Right ventricle myocardium inferior (tissue), 1 donor: ENCODE measurements around the gene PTPN13. TPM values are rescaled to one million over a fixed set of nuclear protein-coding genes. Genes with fewer than 3 reads are reported as not detected.

Experiments used
- ATAC-seq: fragments of 200-7000 bp; cut with Tn5 transposase; one replicate; pipeline ENCODE4 v1.9.1; 2020; ENCODE audit warnings: mild to moderate bottlenecking, moderate library complexity
- DNase-seq: peaks from one replicate; pipeline ENCODE4 v3.0.0; 2021; ENCODE audit errors: missing footprints
- intact Hi-C: fragments of 100-400 bp; cut with DNase I; formaldehyde crosslinking; loops from one replicate; pipeline ENCODE4 v1.11.0; 2022
- total RNA-seq: library from RNA; stranded (reverse); fragmentation: NEBNext Ultra II Directional; extraction: Animal tissue kit (Norgen Biotek cat#: 25700); gene quantifications from one replicate; pipeline ENCODE4 v1.2.1, GENCODE V29; 2021
- donor health status: DM: no; HTN: yes; CAD: no; lungs with severe emphysema.

The PTPN13 gene
- total RNA-seq, 1 donor from 2014 or later: 4.5 TPM

DNA sequence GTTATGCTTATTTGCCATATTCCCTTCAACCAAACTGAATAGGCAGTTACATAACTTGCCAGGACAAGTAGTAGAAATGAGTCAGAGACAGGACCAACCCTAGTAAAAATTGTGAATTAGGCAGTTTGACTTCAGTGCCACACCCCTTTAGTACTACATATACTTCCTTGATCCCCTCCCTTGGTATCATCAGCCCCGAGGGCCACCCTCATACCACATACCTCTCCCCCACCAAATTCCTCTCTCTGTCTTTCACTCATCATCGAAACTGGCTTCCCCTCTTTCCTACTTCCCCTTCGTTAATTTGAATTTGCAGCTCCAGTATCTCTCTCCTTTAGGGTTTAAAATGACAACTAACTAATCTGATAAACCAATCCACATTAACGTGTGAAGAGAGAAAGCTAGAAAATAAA, 7.9 kb upstream of the PTPN13 start:
- peak; percentile 62 for ATAC-seq
- intact Hi-C loops: no loop called here
- DNase-seq: no peak

DNA sequence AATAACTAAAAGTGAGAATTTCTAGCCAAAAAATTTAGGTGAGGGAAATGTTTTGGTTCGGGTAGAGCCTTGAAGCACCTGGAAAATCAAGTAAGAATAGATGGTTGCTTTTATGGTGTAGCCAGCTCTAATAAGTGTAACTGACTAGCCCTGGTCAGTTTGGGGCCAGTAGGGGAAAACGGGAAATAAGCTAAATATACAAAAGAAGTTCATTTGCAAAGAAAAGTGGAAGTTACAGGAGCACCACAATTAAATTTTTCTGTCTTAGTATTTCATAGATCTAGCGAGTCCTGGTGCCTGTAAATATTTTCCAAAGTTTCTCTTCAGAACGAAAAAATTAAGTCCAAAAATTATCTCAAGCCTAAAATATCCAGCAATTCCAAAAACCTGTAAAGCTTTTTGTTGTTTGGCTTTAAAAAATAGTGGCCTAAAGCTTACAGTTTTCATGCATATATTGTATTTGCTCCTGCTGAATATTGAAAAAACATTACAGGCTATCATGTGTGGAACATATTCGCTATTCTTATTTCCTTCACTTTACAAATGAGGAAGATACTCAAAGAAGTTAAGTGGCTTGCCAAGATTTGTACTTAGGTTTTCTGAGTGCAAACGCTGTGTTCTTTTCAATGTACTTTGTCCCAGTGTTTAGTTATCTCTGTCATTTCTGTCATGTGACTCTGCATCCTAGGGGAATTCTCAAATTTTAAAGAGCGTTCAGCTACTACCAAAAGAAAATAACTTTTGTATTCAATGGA, 7.3 kb upstream of the PTPN13 start:
- no peak for DNase-seq
- ATAC-seq: no peak
- intact Hi-C loops: no loop called here

DNA sequence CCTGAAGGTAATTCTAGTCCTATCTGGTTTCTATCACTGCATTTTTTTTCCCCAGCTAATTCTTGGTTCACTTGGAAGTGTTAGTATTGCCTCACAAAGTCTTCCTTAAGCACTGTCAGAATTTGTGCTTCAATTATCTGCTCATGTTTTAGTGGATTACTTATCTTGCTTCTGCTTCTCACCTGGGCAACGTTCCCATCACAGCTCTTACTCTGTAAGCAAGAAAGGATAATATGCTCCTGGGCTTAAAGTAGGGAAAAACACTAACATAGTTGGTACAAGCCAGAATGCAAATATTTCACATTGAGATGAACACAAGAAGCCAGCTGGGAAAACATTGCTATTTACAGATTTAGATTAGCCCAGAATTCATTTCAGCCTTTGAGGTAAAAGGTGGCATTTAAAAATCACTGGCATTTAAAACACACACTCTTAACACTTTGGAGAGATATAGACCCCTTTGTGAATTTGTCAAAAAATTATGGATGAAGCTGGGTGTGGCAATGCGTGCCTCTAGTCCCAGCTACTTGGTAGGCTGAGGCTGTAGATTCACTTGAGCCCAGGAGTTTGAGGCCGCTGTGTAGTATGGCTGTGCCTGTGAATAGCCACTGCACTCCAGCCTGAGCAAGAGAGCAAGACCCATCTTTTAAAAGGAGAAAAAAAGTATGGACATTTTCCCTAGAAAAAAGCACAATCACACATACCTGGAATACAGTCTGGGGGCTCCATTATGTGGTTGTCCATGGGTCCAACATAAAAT, 6.6 kb upstream of the PTPN13 start:
- intact Hi-C loops: no loop called here
- DNase-seq (no peak), ATAC-seq (no peak)

GRCh38 chr4:86592553-86593249, 1.4 kb upstream of the PTPN13 start:
- intact Hi-C loops: no loop called here
- DNase-seq (no peak), ATAC-seq (no peak)

DNA sequence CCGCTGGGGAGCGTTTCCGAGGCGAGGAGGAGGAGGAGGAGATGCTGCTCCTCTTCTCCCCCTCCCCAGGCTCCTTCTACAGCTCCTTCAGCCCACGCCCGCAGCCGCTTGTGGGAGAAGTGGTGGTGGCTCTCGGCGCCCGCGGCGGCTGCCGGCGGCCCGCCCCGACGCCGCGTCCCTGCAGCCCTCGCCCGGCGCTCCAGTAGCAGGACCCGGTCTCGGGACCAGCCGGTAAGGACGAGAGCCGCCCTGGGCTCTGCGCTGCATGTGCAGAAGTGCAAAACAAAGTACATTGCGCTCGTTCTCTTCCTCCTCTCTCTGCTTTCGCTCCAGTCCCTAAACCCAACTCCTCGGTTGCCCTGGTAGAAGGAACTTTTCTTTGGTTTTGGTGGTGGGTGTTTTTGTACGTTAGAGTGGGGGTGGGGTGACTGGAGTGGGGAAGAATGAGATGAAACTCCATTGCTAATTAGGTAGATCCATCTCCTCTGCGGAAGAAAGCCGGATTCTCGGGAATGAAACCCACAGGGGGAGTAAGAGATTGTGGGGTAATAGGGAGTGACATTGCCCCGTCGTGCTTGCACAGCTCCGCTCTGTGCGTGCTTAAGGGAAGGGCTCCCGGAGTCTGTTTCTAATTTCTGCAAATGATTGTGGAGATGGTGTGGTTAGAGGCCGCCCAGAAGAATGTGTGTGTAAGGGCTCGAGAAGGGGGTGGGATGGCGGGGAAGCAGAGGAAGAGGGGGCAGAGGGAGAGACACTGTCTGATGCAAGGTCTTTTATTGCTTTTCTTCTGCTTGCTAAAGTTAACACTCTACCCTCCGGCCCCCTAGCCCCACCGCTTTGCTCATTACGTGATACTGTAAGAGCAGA, 677 bp downstream of the PTPN13 start:
- DNase-seq: peak; percentile 75
- intact Hi-C loops: no loop called here
- peak; percentile 56 for ATAC-seq

DNA sequence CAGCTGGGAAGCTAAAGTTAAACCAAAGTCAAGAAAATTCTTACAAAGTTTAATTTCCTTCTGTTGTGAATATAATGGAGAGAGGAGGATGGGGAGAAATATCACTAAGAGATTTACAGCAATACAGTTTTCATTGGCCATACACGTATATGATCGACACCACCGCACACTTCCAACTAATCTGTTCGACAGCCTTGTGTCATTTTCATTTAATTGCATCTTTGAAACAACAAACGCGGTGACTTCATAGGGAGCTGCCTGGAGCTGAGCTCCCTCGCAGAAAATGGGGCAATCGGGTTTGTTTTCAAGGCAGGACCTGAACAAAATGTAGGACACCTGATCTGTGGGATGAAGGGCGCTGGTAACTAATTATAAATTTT, 1.3 kb downstream of the PTPN13 start:
- no peak for ATAC-seq
- intact Hi-C loops: no loop called here
- no peak for DNase-seq

GRCh38 chr4:86596807-86597206, 2.7 kb downstream of the PTPN13 start:
- ATAC-seq: no peak
- intact Hi-C loops: no loop called here

DNA sequence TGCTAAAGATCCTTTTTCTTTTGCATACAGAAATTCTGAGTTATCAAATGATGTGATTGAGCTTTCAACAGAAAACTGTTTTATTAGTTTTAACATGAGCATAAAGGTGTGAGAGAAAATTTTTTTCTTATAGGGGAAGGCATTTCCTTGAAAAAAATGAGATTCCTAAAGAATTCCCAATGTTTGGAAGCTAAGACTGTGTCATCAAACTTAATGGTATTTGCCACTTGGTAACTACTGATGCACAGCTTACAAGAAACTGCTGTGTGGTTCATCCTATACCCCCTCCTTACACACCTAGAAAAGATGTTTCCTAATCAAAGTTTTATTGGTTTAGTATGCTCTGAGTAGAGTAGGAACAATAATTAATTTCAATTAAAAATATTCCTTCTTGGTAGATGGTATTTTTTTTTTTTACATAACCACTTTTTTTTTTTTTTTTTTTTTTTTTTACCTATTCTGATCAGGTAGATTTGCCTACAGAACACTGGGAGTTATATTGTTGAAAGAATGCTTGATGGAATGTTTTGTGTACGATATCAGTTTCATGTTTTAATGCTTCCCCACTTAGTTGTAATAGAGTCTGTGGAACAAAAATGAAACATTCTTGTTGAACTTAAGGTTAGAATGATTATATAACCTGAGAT, 6.0 kb downstream of the PTPN13 start:
- intact Hi-C loops: no loop called here
- ATAC-seq (no peak), DNase-seq (no peak)

More at GRCh38 chr4:86596807-86597206, 2.7 kb downstream of the PTPN13 start:
- no peak for DNase-seq

DNA sequence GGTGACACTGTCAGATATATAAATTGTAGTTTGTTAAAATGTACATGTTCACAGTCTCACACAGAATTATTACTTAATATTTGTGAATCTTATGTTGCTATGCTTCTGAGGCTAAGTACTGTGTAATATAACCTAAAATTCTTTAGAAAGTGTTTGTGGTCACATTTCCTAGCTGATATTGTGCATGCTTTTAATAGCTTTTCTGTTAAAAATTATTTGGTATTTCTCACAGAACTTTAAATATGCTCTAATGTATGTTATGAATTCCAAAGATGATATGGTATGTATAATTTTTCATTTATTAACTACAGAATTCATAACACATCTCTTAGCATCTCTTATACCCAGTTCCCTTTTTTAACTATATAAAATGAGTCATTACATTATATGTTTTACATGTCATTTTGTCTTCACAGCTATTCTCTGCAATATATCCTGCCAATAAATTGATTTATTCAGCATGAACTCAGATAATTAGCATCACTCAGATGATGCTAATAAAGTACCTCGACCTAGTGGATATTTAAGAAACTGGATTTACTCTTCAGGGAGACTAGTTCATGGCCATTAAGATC, 9.3 kb downstream of the PTPN13 start:
- ATAC-seq: no peak
- intact Hi-C loops: no loop called here
- DNase-seq: no peak

DNA sequence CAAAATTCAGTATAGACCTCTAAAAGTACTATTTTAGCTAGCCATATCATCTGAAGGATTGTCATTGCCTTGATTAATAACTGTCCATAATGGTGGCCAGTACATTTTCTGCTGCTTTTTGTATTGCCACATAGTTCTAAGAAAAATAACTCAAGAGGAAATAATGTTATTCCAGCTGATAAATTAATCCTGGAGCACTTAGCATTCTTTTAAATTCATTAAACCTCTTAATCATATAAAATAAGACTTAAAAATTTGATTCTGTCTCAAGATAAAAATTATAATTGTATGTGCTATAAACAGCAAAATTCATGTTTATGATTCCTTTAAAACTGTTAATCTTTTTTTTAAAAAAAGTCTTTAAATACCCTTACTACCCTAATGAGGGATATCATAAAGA, 12.7 kb downstream of the PTPN13 start:
- no peak for ATAC-seq
- intact Hi-C loops: no loop called here

GRCh38 chr4:86608757-86609375, 14.8 kb downstream of the PTPN13 start:
- intact Hi-C loops: no loop called here
- DNase-seq (no peak), ATAC-seq (no peak)

More for the DNA sequence above, 12.7 kb downstream of the PTPN13 start:
- no peak for DNase-seq

GRCh38 chr4:86611757-86612156, 17.6 kb downstream of the PTPN13 start:
- DNase-seq (no peak), ATAC-seq (no peak)
- intact Hi-C loops: no loop called here

DNA sequence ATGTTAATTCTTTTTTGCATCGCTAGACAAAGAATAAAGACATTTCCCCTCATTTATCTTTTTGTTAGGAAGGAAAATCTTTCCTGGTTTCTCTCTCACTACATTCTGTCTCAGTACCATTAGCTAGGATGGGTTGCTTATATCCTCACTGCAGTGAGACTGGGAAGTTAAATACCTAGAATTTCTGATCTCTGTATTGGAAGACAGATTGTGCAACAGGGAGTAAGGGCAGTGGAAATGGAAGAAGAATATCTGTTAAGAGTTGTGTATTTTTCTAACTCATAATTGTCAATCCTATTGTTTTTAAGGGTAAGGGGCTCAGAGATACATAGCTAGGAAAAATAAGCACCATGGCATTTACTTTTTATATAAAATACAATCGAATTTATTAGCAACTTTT, 19.6 kb downstream of the PTPN13 start:
- no peak for ATAC-seq
- intact Hi-C loops: no loop called here
- DNase-seq: no peak

DNA sequence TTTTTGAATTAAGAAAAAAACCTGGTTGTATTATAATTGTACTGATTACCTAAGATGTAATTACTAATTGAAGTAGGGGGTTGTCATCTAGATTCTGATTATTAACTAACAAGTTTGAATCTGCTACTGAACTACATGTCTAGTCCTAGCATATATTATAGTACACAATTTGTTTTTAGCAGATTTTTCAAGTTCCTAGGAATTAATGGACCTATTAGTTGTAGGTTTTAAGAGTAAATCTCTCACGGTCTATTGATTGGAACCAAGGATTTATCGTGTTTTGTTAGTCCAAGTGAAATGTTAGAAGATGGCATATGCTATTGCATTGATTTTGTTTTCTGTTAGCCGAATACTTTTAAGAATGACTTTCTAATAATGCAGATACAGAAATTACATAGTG, 20.8 kb downstream of the PTPN13 start:
- DNase-seq (no peak), ATAC-seq (no peak)

DNA sequence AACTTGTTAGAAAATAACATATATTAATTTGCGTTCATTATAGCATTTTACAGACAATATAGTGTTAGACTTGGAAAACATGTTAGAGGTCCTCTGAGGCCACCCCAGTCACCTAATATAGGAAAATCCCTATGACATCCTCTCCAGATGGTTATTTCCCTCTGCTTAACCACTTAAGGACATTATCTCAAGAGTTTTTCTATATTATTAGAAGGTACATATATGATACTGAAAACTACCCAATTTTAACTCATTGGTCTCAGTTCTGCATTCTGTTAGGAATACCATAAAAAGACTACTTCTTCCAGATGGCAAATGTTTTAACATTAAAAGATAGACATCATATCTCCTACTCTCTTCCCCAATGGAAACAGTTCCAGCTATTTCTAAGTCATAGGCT, 21.4 kb downstream of the PTPN13 start:
- DNase-seq (no peak), ATAC-seq (no peak)
- intact Hi-C loops: no loop called here

More for the DNA sequence above, 20.8 kb downstream of the PTPN13 start:
- intact Hi-C loops: no loop called here

DNA sequence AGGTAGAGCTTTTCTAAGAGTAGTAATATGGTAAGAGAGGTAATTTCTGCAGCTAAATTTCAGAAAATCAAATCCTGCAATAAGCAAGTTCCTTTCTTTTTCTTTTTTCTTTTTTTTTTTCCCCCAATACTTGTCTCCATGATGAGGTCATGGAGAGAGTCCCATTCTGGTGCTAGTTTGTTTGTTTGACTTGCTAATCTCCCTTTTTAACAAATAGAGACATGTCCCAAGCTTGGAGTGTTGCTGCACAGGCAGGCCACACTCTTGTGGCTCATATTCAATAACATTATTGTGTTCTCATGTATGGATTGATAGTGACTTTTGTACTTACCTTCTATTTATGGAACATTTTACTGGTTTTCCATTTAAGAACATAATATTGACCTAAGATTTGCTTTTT, 25.5 kb downstream of the PTPN13 start:
- intact Hi-C loops: no loop called here
- DNase-seq: no peak
- ATAC-seq: no peak

DNA sequence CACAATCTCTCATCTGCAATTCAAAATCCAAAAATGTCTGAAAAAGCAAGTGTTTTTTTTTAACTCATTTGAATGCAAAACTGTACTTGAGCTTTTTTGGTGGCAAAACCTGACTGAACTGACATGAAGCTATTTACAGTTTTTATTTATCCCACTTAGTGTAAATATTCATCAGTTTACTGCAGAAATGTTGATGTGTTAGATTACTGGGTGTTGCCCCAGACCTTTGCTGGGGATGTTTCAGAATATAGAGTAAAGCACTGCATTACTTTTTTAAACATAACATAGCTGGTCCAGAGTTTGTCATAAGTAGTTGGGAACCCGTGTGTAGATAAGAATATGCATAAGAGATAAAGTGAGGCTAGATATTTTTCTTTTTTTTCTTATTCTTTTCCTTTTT, 27.3 kb downstream of the PTPN13 start:
- intact Hi-C loops: no loop called here
- DNase-seq (no peak), ATAC-seq (no peak)

DNA sequence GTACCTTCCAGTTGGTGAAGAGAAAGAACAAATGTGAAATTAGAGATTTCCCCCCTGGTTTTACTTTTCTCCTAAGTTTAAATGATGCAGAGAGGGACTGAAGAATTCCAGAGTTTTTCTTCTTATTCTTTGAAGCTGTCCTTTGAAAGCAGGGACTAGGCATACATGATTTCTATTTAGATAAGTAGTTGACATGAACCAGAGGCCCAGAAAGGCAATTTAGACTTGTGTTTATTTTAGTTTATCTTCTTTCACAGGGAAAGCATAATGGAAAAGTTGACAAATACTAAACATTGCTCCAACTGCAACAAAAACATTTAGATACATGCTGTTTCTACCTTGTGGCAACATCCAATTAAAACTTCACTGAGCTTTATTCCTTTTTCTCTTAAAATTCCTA, 32.0 kb downstream of the PTPN13 start:
- intact Hi-C loops: no loop called here
- ATAC-seq: no peak
- no peak for DNase-seq
